GM21528 (cell line): ENCODE data around the gene NUB1.

Source experiments
- ATAC-seq: cut with Tn5 transposase; IDR thresholded peaks from one replicate; pipeline ENCODE4 v1.9.1; 2021; ENCODE audit warnings: mild to moderate bottlenecking, moderate library complexity; ENCODE audit not compliant: unreplicated experiment, low FRiP score

The NUB1 gene

GRCh38 chr7:151342102-151342646 lies 562 bp downstream of the NUB1 start:
- peak; percentile 50 for ATAC-seq

GRCh38 chr7:151342811-151343210 lies 1.2 kb downstream of the NUB1 start:
- ATAC-seq: no peak

- no peak for ATAC-seq
These were observed 1.9 kb downstream of the NUB1 start for GRCh38 chr7:151343516-151343915.

GRCh38 chr7:151345576-151346469 lies 4.2 kb downstream of the NUB1 start:
- ATAC-seq: no peak

- ATAC-seq: no peak
These were observed 4.8 kb downstream of the NUB1 start for GRCh38 chr7:151346470-151346769.

GRCh38 chr7:151347200-151347599 lies 5.6 kb downstream of the NUB1 start:
- no peak for ATAC-seq

GRCh38 chr7:151348970-151349369 lies 7.4 kb downstream of the NUB1 start:
- ATAC-seq: no peak

- ATAC-seq: peak; percentile 41
These were observed 7.9 kb downstream of the NUB1 start for GRCh38 chr7:151349507-151349853.

GRCh38 chr7:151351027-151351426 lies 9.4 kb downstream of the NUB1 start:
- ATAC-seq: no peak

- peak; percentile 31 for ATAC-seq
These were observed 10.4 kb downstream of the NUB1 start for GRCh38 chr7:151351967-151352366.

GRCh38 chr7:151352512-151352911 lies 10.9 kb downstream of the NUB1 start:
- no peak for ATAC-seq

- ATAC-seq: no peak
These were observed 19.8 kb downstream of the NUB1 start for GRCh38 chr7:151361193-151361959.

GRCh38 chr7:151363182-151363581 lies 21.6 kb downstream of the NUB1 start:
- no peak for ATAC-seq

GRCh38 chr7:151366166-151366879 lies 24.7 kb downstream of the NUB1 start:
- ATAC-seq: no peak

GRCh38 chr7:151366880-151367222 lies 25.2 kb downstream of the NUB1 start:
- ATAC-seq: no peak

GRCh38 chr7:151367284-151367683 lies 25.7 kb downstream of the NUB1 start:
- no peak for ATAC-seq

GRCh38 chr7:151368136-151368571 lies 26.5 kb downstream of the NUB1 start:
- peak; percentile 81 for ATAC-seq

- no peak for ATAC-seq
These were observed 29.7 kb downstream of the NUB1 start for GRCh38 chr7:151371266-151371665.

- no peak for ATAC-seq
These were observed 31.1 kb downstream of the NUB1 start for GRCh38 chr7:151372612-151373265.

- no peak for ATAC-seq
These were observed 32.0 kb downstream of the NUB1 start for GRCh38 chr7:151373599-151373998.

- ATAC-seq: no peak
These were observed 32.5 kb downstream of the NUB1 start for GRCh38 chr7:151374139-151374538.
